GM18519 (cell line): ENCODE measurements around the gene WNT4.

Experiments used
- ATAC-seq: cut with Tn5 transposase; IDR thresholded peaks from one replicate; pipeline ENCODE4 v1.9.1; 2021; ENCODE audit warnings: mild to moderate bottlenecking, moderate library complexity; ENCODE audit not compliant: unreplicated experiment, low FRiP score

The WNT4 gene

GRCh38 chr1:22143065-22144033 is at the start of gene WNT4:
Gene WNT4 (minus strand): TSS chr1:22143097. CDS start chr1:22142922, 175 bp downstream.
- no peak for ATAC-seq

GRCh38 chr1:22190731-22191130 is 47.8 kb upstream of the WNT4 start:
- ATAC-seq: no peak

- no peak for ATAC-seq
Measured at GRCh38 chr1:22190251-22190650, 47.4 kb upstream of the WNT4 start.

- ATAC-seq: no peak
Measured at GRCh38 chr1:22189619-22190018, 46.7 kb upstream of the WNT4 start.

- no peak for ATAC-seq
Measured at GRCh38 chr1:22188914-22189313, 46.0 kb upstream of the WNT4 start.

- ATAC-seq: no peak
Measured at GRCh38 chr1:22188436-22188835, 45.5 kb upstream of the WNT4 start.

GRCh38 chr1:22186311-22186710 is 43.4 kb upstream of the WNT4 start:
- ATAC-seq: no peak

GRCh38 chr1:22184892-22185612 is 42.2 kb upstream of the WNT4 start:
- ATAC-seq: no peak

- no peak for ATAC-seq
Measured at GRCh38 chr1:22184454-22184853, 41.6 kb upstream of the WNT4 start.

GRCh38 chr1:22182715-22183114 is 39.8 kb upstream of the WNT4 start:
- no peak for ATAC-seq

GRCh38 chr1:22179197-22179803 is 36.4 kb upstream of the WNT4 start:
- ATAC-seq: no peak

- ATAC-seq: no peak
Measured at GRCh38 chr1:22177354-22178003, 34.6 kb upstream of the WNT4 start.

GRCh38 chr1:22176258-22176657 is 33.4 kb upstream of the WNT4 start:
- no peak for ATAC-seq

- ATAC-seq: no peak
Measured at GRCh38 chr1:22174446-22175220, 31.7 kb upstream of the WNT4 start.

GRCh38 chr1:22171951-22172715 is 29.2 kb upstream of the WNT4 start:
- ATAC-seq: no peak

GRCh38 chr1:22169816-22170215 is 26.9 kb upstream of the WNT4 start:
- ATAC-seq: no peak

GRCh38 chr1:22168412-22168973 is 25.6 kb upstream of the WNT4 start:
- ATAC-seq: no peak

- no peak for ATAC-seq
Measured at GRCh38 chr1:22166439-22166838, 23.5 kb upstream of the WNT4 start.
